ENCODE results near the gene TMEM62.
A peak's percentile ranks its signal among the peaks of the same experiment; 100 is the strongest.
"Not testable (repeated sequence)": the region's sequence is repeated elsewhere in the genome, so short reads cannot be mapped to it uniquely, and the experiment has no call there.

The TMEM62 gene

DNA sequence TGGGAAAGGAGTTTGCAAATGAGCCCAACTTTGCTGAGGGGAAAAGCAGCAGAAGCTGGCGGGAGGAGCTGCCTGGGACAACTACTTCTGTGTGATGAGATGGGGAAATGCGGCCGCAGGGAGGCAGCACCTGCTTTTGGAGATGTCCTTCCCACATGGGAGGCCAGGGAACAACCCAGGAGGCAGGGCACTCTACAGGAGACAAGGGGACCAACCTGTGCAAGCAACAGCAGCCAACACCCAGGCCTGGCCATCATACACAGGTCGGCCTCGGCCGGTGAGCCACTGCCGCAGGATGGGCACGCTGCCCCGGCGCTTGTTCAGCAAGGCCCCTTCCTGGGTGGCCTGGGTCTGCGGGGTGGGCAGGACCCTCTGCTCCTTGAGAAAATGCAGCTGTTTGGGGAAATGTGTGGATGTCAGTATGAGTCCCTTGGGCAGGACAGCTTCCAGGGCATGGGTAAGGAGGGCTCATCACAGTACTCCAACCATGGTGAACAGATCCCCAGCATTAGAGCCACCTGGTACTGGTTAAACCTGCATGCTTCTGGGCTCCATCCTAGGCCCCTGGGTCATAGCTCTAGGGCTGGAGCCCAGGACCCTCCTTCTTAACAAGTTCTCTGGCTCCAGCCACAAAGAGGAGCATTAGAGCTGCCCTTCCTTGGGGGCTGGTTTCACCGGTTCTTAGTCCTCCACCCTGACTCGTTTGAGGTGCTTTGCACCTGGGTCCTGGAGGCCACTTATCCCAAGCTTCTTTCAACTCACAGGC lies 75.9 kb downstream of the TMEM62 start:
- peak; percentile 69 for DNase-seq (ENCODE audit: low spot score)

DNA sequence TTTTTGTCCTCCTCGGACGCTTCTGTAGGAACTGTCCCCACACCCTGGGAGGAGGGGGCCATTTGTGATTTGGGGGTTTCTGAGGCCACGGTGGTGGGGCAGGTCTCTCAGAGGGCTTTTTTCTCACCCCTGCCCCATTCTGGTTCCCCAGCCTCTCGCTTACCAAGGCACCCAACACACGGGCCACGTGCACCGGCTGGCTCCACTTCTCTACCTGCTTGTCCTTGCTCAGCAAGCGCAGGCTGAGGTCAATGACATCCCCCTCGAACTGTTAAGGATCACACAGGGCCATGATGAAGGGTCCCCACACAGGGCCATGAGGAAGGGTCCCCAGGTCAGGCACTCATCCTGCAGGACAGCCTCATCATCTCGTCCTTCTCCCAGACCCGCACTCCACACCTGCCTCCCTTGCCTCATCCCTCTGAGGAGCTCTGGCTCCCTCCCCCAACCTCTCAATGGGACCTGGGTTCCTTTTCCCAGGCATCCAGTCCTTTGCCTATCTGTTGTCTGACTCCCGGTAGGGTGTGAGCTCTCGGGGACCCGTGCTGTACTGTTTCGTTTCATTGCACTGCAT lies 76.9 kb downstream of the TMEM62 start:
- DNase-seq (ENCODE audit: low spot score), result no peak

- DNase-seq (ENCODE audit: low spot score), result no peak
These were observed 77.4 kb downstream of the TMEM62 start for GRCh38 chr15:43210807-43211206.

DNA sequence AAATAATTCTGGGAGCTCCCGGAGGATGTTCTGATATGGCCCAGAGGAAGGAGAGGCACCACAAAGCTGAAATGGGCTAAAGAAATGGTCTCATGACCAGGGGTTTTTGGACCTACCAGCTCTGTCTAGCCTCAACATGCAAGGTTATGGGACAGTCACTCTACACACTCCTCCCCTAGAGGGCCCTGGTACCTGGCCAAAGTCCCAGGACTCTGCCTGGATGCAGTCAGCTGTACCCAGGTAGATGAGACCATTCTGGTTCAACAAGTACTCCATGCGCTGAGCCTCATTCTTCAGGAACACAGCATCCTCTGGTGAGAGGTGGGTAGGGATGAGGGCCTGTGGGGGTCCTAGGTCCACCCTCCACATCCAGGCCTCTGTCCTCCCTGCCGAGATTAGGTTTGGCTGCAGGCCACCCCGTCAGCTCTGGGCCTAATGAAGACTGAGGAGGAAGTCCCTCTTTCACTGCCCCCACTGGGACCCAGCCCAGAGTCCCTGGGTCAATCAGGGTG lies 77.9 kb downstream of the TMEM62 start:
- DNase-seq (ENCODE audit: low spot score), result no peak

GRCh38 chr15:43212299-43212698 lies 78.9 kb downstream of the TMEM62 start:
- no peak for DNase-seq (ENCODE audit: low spot score)

GRCh38 chr15:43212951-43213350 lies 79.6 kb downstream of the TMEM62 start:
- no peak for DNase-seq (ENCODE audit: low spot score)

GRCh38 chr15:43213466-43213865 lies 80.1 kb downstream of the TMEM62 start:
- DNase-seq (ENCODE audit: low spot score), result no peak

- DNase-seq (ENCODE audit: low spot score), result no peak
These were observed 80.8 kb downstream of the TMEM62 start for GRCh38 chr15:43214169-43214568.

DNA sequence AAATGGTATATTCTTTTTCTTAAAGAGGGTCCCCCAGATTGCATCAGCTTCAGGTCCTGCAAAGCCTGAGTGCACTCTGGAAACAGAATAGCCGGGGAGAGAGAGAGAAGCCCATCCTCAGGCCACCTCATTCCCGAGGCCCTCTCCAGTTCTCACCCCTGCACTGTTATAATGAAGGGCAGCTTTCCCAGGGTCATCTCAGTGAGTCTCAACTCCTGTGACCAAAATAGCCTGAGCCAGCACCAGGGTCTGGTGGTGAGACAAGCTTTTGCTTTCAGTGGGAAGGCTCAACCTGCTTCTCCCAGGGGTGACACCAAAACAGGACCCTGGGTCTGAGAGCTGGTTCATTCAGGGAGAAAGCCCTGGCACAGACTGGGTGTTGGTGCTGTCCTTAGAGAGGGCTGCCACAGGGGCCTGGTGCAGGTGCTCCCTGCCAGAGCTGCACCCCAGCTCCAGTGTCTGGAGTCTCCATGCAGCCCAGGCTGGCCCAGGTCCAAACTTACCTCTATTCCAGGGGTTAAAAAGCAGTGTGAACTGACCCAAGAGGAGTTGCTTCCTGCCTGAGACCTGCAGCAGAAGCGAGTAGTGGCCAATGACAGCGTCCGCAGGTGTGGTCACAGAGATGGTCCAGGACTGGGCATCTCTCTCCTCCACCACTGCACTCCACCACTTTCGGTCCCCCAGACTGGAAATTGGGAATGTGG lies 81.4 kb downstream of the TMEM62 start:
- DNase-seq (ENCODE audit: low spot score), result no peak

DNA sequence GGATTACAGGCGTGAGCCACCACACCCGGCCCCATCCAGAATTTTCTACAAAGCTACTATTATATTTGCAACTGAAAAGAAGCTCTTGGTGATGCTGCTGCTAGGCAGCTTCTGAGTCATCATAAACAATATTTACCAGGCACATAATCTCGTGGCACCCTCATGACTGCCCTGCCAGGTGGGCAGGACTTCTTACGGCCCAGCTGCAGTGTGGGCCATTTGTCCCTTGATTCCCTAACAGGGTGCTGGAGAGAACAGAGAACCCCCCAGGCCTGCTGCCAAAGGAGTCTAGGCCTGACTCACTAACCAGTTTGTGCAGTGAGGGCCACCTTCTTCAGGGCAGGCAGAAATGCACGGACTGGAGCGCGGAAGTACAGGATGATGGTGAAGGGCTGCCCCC lies 82.6 kb downstream of the TMEM62 start:
- peak; percentile 43 for DNase-seq (ENCODE audit: low spot score)

GRCh38 chr15:43218908-43219706 lies 85.7 kb downstream of the TMEM62 start:
- peak; percentile 60 for DNase-seq (ENCODE audit: low spot score)

DNA sequence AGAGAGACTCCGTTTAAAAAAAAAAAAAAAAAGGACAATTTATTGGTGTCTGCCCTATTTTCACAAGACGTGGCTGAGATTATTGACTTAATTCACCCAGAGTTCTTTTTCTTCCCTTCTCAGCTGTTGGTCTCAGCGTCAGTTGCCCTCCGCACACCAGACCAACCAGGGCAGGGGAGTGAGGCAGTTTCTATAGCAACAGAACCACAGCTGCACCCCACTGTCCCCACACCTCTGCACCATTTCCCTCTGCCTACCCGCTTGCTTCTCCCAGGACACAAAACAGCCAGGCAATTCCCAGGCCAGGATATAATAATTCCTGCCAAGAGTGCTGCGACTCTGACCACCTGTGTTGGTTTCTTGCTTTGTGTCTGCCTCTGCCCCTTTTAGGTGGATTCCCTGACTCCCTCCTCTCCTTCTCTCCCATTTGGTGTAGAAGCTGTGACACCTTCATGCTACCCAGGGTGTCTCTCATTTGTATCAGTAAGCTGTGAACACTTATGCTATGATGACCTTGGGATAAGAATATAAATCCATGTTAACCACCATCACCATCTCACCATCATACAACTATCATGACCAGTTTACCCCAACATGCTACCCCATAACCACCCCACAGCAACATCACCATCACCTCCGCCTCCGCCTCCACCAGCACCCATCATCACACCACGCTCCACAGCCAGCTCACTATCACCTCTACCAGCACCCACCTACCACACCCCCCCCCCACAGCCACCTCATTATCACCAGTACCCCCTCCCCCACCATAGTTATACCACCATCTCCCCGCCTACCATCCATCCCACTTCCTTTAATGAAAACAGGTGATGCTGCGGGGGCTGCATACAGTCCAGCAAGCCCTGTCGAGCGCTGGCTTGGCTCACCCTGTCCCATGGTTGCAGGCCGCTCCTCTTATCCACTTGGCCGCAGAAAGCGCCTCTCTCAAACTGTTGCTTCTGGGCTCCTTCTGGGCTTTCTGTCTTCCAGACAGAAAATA lies 86.8 kb downstream of the TMEM62 start:
- DNase-seq (ENCODE audit: low spot score), result no peak

- no peak for DNase-seq (ENCODE audit: low spot score)
These were observed 87.6 kb downstream of the TMEM62 start, which contains the start of gene EPB42 for GRCh38 chr15:43220991-43221403. Gene EPB42 (minus strand): TSS chr15:43221018. CDS start chr15:43220825, 193 bp downstream.

- no peak for DNase-seq (ENCODE audit: low spot score)
These were observed 88.0 kb downstream of the TMEM62 start for GRCh38 chr15:43221422-43221821.

- DNase-seq (ENCODE audit: low spot score), result peak; percentile 74
These were observed 92.0 kb downstream of the TMEM62 start for GRCh38 chr15:43225201-43225949.

- not testable (repeated sequence) for DNase-seq (ENCODE audit: low spot score)
These were observed 92.5 kb downstream of the TMEM62 start for GRCh38 chr15:43225950-43226255.

DNA sequence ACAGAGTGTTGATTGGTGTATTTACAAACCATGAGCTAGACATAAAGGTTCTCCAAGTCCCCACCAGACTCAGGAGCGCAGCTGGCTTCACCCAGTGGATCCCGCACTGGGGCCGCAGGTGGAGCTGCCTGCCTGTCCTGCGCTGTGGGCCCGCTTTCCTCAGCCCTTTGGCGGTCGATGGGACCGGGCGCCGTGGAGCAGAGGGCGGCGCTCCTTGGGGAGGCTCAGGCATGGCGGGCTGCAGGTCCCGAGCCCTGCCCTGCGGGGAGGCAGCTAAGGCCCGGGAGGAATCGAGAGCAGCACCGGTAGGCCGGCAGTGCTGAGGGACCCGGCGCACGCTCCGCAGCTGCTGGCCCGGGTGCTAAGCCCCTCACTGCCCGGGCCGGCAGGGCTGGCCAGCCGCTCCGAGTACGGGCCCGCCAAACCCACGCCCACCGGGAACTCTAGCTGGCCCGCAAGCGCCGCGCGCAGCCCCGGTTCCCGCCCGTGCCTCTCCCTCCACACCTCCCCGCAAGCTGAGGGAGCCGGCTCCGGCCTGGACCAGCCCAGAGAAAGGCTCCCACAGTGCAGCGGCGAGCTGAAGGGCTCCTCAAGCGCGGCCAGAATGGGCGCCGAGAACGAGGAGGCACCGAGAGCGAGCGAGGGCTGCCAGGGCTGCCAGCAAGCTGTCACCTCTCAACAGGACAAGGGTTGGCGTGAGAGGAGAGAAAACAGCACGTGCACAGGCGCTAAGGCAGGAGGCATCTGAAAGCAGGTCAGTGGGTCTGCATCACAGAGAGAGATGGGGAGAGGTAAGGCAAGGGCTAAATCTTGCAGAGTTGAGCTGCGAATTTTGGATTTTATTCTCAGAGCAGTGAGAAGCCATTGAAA lies 93.3 kb downstream of the TMEM62 start:
- no peak for DNase-seq (ENCODE audit: low spot score)

GRCh38 chr15:43229977-43230376 lies 96.6 kb downstream of the TMEM62 start:
- DNase-seq (ENCODE audit: low spot score), result no peak

DNA sequence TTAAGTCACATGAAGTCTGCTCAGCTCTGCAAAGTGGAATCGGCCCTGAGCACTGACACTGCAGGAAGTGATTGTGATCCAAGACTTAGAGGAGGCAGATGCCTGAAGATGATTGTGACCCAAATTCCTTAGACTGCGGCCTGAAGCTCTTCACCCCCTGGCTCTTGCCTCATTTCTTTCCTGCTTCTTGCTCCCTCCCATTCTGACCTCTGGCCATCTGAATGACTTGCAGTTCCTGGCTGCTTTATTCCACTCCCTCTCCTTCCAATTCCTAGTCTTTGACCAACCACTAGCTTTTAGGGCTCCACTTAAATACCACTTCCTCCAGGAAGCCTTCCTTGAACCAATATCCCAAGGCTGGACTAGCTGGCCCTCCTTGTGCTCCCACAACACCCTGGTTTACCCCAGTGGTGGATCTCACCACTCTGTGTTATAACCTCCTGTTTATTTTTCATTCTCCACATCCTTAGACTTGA lies 97.3 kb downstream of the TMEM62 start:
- DNase-seq (ENCODE audit: low spot score), result peak; percentile 86

Measured in AG20443 (cell line).